Amniotic stem cell (primary cell): ENCODE results near the gene NCS1.

Experiments
- DNase-seq: peaks from one replicate; lab custom pipeline; 2025; lab: John Stamatoyannopoulos, UW

The NCS1 gene

DNA sequence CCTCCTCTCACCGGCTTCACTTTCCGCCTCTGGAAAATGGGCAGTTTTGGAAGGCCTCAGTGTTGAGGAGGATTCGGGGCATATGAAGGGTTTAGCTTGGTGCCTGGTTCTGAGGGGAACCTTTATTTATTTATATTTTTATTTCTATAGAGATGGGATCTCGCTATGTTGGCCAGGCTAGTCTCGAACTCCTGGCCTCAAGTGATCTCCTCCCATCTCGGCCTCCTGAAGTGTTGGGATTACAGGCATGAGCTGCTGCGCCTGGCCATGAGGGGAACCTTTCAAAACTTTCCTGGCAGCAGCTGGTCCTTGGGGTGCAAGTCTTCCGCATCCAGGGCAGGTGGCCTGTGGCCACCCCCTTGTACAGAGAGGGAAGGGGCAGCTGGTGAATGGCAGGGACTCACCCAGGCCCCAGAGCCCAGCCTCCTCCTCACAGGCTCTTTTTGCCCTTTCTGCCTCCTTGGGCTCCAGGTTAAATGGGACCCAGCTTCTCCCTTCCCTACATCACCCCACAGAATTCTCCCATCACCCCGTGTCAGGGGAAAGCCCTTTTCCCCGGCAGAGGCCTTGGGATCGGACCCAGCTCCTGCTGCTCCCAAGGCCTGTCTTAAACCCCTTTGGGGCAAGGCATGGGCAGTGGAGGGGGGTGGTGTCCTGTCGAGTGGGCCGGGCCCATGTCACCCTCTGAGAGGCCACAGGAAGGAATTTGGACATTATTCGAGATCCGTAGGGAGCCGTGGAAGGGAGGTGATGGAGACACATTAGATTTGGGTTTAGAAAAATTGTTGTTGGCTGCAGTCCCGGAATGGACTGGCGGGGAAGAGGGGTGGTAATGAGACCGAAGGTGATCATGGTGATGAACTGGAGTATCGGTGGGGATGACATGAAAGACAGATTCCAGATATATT lies 5.9 kb downstream of the NCS1 start:
- no peak for DNase-seq

DNA sequence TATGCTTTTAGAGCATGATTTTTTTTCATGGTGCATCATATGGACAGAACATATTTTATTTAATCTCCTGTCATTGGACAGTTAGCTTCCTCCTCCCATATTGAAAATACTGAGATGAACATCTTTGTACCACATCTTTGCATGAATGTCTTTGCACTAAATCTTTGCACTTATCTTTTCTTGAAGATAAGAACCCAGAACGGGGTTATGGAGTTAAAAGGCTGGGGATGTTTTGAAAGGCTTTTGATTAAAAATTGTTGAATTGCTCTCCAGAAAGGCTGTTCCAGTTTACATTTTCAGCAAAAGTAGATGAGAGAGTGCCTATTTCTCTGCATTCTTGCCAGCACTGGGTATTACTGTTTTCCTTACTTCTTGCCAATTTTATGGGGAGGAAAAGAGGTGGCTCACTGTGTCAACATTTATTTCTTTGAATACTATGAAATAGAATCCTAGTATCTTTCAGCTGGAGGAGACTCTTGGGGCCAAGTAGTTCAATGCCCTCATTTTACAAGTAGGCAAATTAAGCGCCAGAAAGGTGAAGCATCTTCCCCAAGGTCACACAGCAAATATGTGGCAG lies 7.2 kb downstream of the NCS1 start:
- no peak for DNase-seq

DNA sequence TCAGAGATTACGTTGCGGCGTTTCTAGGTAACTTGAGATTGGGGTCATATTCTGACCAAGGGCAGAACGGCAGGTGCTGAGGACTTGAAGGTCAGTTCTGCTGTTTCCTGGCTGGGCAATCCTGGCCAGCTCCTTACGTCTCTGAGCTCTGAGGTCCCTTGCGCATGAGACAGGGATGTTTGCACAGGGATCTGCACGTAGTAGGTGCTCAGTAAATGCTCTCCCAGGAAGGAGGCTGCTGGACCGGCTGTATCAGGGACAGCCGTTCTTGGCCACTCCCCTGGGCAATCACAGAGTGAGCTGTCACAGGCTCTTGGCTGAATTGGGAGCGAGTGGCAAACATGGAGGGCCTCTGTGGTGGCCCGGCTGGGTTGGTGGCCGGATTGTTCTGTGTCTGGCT lies 8.3 kb downstream of the NCS1 start:
- no peak for DNase-seq

DNA sequence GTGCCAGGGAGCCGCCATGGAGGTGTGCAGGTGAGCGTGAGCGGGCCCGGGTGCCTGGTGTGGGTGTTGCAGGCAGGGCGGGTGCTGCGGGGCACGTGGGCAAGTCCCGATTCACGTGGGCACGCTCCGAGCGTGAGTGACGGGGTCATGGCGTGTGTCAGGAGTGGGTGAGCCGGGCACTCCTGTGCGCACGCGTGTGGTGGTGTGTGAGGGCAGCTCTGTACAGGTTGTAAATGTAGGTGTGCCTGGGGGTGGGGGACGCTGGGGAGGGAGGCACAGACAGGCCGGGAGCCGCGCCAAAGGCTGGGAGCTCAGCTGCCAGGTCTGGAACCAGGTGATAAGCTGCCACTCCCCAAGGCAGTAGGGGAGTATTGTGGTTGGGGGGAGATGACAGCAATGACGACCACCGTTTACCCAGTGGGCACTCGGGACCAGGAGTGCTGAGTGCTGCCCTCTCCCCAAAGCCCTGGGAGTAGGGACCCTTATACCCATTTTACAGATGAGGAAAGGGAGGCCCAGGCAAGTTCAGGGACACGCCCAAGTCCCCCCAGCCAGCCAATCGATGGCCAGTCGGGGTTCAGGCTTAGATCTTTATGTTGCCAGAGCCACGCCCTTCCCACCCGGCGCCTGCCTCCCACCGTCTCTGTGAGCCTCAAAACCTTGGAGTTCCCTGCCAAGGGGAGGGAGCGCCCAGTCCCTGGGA lies 9.6 kb downstream of the NCS1 start:
- DNase-seq = no peak

DNA sequence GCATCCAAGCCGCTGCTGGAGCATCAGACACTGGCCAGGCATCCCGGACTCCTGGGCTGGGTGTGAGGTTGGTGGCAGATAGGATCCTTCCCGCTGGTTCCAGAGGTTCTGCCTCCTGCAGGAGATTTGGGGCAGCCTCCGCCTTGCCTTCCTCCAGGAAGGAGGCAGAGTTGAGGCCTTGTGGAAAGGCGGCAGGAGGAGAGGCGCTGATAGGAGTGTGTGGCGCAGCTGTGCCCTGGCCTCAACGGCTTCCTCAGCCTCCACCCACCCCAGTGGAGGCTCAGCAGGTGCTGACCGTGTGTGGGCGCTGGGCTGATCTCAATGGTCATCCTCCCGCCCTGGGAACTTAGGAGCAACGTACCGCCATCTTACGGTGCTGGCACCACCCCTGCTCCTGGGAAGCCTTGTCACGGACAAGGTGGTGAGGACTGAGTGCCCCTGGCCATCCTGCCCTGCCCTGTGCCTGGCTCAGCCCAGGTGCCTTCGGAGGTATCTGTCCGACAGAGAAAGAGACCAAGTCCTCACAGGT lies 10.2 kb downstream of the NCS1 start:
- DNase-seq = no peak

DNA sequence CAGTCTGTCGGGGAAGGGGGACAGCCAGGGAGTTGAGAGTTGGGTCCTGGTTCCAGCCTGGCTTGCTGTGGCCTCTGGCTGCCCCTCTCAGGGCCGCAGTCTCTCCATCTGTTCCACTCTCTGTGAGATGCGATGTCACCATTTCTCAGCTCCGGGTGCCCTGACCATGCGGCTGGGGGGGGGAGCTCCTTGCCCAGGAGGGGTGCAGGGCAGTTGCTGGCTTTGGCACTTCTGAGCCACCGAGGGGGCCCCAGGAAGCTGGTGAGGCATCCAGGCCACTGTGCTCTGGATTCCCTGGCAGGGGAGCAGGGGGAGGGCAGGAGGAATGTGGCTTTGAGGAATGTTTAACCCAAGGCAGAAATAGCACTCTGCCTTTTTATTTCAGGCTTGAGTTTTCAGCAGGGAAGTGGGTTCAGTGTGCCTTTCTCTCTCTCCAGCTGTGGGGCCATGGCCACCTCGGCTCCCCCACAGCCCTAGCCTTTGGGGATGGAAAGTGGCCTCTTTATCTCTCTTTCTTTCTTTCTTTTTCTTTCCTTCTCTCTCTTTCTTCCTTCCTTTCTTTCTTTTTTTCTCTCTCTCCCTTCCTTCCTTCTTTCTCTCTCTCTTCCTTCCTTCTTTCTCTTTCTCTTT lies 11.0 kb downstream of the NCS1 start:
- DNase-seq = peak; percentile 56

DNA sequence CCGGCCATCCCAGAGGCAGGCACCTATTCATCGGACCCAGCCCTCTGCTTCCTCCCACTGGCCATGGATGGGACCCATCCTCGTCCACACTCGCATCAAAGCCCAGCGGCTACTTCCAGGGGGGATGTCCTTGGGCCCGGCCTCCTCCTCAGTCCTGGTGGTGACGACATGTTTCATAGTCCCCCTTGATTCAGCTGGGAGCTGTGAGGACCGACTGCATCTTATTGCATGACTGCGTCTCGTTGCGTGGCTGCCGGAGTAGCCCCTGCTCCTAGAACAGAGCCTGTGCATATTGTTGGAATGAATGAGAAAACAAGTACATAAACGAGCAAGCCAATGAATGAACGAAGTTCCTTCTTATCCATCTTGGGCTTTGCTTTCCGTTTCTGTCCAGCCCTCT lies 12.8 kb downstream of the NCS1 start:
- no peak for DNase-seq

DNA sequence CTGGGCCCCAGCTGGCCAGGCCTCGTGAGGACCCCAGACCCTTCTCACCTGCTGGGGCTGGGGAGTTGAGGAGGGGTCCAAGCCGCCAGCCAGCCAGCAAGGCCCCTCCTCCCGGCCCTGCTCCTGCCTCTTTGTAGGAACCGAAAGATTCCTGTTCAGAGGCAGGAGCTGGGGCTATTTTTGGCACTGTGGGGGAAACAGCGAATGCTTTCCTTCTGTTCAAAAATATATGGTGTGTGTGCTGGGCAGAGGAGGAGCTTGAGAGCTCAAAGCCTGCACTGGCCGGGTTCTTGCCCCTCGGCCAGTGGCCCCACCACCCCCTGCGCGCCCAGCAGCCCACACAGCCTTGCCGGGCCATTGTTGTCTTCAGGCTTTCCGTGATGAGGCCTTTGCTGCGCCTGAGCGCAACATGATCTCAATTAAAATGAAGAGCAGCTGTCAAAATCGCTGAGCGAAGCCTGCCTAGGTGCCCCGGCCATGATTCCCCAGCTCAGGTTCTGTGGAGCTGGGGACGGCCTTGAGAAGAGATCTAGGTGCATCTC lies 13.4 kb downstream of the NCS1 start:
- no peak for DNase-seq

DNA sequence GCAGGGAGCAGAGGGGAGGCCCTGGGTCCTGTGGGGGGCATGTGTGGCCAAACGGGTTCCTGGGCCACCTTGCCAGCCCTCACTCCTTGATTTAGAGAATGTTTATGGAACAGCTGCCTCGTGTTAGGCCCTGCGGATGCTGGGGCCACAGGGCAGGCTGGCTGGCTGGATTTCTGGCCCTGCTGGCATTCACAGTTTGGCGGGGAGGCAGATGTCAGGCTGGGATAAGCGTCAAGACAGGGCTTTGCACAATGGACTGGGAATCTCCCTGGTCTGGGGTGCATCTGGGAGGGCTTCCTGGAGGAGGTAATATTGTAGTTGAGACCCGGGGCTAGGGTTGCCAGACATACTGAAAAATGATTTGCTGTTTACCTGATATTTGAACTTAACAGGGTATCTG lies 13.8 kb downstream of the NCS1 start:
- no peak for DNase-seq

DNA sequence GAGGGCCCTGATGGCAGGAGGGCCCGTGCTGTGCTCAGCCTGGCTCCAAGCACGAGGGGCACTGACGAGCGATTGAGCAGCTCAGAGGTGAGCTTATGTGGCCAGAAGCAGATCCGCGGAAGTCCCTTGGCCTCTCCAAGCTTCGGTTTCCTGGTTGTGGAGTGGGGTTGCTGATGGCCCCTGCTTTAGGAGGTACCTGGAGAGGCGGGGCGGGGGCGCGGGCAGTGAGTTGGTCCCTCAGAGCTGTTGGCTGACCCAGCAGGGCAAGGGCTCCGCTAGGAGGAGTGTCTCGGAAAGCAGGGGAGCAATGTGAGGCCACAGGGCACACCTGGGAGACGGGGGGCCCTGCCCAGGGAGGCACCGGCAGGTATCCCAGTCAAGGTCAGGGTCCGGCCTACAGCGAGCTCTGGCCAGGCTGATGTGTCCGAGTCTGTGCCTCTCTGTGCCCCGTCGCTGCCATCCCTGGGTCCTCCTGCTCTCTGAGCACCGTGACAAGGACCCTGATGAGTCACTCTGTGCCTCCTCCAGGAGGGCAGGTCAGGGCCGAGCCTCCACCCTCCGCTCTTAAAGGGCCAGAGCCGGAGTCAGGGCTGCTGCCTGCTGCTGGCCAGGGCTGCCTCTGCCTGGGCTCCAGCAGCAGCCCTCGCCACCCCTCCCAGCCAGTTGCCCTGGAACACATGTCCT lies 14.8 kb downstream of the NCS1 start:
- peak; percentile 29 for DNase-seq

DNA sequence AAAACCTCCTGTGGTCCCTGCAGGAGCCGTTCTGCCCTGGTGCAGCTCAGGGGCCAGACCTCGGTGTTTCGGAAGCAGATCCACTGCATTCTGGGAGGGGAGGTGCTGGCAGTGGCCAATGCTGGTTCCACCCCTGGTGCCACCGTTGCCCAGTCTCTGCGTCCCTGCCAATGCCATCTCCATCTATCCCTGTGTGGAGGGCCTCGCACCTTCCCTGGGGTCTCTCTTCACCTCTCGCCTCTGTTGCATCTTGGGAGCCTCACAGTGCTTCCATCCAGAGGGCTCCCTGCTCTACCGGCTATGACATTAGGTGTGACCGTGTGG lies 15.3 kb downstream of the NCS1 start:
- no peak for DNase-seq

DNA sequence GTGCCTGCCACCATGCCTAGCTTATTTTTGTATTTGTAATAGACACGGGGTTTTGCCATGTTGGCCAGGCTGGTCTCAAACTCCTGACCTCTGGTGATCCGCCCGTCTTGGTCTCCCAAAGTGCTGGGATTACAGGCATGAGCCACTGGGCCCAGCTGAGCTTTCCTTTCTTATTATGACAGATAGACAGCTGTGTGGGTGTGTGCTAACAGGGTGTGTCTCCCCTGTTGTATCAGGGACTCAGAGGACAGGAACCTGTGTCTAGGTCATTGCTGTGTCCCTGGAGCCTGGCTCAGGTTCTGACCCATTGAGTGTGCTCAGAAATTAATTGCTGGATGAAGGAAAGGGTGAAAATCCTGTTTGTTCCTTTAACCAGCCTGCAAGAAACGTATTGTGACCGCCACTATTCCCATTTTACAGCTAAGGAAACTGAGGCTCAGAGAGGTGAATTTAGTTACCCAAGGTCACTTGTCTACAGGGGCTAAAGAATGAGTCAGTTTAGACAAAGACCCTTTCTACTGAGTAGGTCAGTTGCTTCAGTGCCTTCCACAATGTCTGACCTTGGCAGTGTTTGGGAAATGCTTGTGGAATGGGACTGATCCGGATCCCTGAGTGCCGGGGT lies 16.8 kb downstream of the NCS1 start:
- DNase-seq = no peak

DNA sequence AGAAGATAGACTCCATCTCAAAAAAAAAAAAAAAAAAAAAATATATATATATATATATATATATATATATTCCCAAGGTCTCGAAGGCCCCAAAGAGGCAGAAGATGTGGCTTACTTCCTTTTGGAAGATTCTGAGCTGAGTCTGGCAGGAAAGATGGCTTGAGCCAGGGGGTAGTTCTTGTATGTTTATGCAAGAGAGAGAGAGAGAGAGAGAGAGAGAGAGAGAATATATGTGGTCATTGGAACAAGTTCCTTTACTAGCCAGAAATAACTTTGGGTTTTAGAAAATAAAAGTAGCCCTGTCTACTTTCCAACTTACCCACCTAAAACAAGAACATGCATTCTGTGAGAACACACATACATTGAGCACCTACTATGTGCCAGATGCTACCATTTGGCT lies 17.6 kb downstream of the NCS1 start:
- no peak for DNase-seq

DNA sequence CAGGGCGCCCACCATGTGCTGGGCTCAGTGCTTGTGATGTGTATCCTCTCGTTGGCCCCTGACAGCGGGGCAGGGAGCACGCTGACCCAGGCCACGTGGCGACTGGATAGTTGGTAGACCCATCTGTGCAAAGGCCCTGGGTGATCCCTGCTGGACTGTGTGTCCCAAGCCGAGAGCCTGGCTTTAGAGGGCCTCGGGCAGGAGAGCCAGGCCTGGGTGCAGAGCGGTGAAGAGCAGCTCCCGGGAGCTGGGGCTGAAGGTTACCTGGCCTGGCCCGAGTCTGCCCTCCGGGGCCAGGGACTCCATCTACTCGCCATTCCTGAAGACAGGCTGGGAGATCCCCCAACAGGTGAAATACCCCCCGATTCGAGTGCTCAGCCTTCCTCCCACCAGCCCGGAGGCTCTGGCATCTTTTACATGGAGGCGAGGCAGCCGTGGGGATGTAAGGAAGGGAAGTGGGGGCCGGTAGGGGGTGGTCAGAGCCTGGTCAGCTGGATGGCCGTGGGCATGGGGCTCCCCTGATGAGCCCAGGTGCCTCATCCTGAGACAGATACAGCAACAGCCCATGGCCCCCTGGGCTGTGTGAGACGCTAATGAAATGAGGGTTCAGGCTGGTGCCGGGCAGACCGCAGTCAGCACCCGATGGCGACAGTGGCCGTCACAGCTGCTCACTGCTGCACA lies 19.0 kb downstream of the NCS1 start:
- DNase-seq = no peak

DNA sequence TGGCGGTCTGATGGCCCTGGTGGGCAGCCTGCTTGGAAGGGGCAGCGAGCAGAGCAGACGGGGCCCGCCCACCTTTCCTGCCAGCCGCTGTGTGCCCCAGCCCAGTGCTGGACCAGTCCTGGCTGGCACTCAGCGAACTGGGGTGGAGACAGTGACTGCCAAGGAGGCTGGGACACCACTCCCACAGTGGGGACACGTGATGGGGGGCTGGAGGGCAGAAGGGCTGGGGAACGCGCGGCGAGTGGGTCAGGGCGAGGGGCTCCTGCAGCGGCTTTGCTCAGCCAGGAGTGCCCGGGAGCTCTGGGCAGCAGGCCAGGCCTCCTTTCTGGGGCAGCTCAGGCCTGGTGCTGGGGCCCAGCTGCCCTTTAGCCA lies 19.5 kb downstream of the NCS1 start:
- DNase-seq = no peak

DNA sequence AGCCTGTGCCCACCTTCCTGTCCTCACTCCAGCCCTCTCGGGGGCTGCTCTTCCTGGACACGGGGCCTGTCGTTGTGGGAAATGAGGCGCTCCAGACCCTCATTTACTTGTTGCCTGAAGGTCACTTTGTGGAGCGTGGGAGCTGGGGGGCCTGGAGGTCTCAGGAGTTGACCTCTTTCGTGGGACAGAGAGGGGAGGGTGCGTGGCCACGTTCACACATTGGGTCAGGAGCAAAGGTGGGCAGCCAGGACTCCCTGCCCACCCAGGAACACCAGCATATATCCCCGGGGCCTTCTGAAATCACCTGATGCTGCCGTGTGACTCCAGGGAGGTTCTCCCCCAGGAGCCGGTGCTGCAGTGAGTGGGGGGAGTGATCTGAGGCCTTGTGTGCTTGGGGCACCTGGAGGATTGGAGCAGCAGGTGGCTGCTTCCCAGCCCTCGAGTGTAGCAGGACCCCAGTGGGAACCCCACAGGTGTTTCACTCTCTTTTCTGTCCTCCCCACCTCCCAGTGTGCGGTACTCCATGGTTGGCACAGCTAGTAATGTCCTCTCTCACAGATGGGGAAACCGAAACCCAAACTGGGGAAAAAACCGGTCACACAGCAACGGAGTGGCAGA lies 20.3 kb downstream of the NCS1 start:
- DNase-seq = no peak

DNA sequence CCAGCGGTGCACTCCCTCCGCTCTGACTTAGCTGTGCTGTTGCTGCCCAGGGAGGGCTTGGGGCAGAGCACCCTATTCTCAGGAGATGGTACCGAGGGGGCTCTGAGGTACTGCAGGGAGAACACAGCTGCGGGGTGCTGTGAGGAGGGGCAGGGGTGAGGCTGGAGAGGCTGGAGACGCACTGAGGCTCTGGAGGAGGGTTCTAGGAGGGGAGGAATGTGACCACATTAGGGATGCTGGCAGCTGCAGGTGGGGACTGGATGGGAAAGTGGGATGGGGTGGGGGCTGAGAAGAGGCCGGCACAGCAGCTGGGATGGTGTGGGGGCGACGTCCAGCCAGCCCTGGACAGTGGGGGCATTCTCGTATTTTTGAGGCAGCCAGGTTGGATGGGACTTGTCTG lies 20.9 kb downstream of the NCS1 start:
- no peak for DNase-seq

DNA sequence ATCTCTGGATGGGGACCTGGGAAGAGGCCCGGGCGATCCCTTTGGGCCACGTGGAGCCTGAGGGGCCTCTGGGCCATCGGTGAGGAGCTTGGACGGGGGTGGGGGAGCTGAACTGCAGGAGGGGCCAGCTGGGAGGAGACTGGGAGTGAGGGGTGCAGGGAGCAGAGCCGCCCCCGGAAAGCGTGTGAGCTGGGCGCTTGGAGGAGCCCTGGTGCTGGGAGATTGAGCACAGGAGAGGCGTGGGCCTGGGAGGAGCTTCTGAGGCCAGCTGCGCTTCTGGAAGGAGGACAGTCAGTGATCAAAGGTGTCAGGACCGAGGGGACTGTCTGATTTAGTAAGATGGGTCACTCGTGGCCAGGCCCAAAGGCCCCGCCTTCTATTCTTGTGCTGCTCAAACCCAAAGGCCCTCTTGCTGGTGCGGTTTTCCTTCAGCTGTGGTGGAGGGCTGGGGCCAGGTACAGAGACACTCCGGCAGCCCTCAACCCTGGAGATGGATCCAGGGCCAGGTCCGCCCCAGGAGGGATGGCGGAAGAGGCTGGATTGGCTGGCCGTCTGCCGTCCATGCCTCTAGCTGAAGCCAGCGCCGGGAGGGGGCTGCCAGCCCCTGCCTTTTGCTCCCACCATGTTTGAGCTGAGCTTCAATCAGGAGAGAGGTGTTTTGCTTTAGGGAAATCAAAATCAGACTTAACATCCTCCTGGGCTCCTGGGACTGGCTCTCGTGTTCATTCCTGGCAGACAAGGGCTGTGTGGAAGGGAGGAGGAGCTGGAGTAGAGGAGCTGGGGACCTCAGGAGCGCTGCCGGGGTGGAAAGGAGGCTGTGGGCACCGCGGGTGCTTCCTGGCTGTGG lies 21.6 kb downstream of the NCS1 start:
- DNase-seq = no peak

DNA sequence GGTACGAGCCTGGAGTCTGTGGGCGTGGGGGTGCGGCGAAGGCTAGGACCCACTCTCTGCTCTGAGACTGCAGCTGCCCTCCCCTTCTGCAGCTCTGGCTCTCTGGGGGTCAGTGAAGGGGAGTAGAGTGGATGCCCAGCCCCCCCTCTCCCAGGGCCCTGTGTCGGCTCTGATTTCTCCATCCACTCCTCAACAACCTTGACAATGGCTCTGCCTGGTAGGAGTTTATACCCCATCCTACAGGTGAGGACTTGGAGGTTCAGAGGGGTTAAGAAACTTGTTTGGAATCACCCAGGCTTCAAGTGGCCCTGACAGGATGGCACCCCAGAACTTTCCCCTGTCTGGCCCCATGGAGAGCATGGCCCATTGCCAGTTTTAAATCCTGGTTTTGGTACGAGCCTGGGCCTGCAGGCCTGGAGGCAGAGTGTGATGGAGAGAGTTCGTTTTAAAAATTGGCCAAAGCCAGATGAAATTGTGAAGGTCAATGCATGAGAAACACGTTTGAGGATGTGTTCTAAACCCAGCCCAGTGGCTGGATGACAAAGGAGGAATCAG lies 22.3 kb downstream of the NCS1 start:
- no peak for DNase-seq
